Endothelial cell (in vitro differentiated cells): Measurements from ENCODE around the gene NMT2. TPM values are rescaled to one million over a fixed set of nuclear protein-coding genes. Genes with fewer than 3 reads are reported as not detected.

Experiments
- DNase-seq: peaks from one replicate; pipeline ENCODE4 v3.0.0; 2021; ENCODE audit warnings: low spot score
- H3K27ac Mint-ChIP-seq: one replicate; pipeline ENCODE4 v1.8.0; 2021; ENCODE audit warnings: mixed read lengths, inconsistent platforms; ENCODE audit not compliant: unreplicated experiment
- H3K27me3 Mint-ChIP-seq: one replicate; pipeline ENCODE4 v1.8.0; 2021; ENCODE audit warnings: mild to moderate bottlenecking, moderate library complexity, mixed read lengths, inconsistent platforms; ENCODE audit not compliant: unreplicated experiment
- H3K36me3 Mint-ChIP-seq: one replicate; pipeline ENCODE4 v1.8.0; 2021; ENCODE audit warnings: mild to moderate bottlenecking, low read depth, mixed read lengths, inconsistent platforms; ENCODE audit not compliant: unreplicated experiment
- H3K4me1 Mint-ChIP-seq: one replicate; pipeline ENCODE4 v1.8.0; 2021; ENCODE audit warnings: mild to moderate bottlenecking, mixed read lengths, inconsistent platforms; ENCODE audit not compliant: unreplicated experiment
- H3K4me3 Mint-ChIP-seq: one replicate; pipeline ENCODE4 v1.8.0; 2021; ENCODE audit warnings: mild to moderate bottlenecking, mixed read lengths, inconsistent platforms; ENCODE audit not compliant: unreplicated experiment
- H3K9me3 Mint-ChIP-seq: one replicate; pipeline ENCODE4 v1.8.0; 2021; ENCODE audit warnings: mixed read lengths, inconsistent platforms; ENCODE audit not compliant: unreplicated experiment
- CTCF ChIP-seq: fragments of 200-600 bp; sonication (generic); IDR thresholded peaks from one replicate; pipeline ENCODE4 v1.5.0; 2021; ENCODE audit warnings: antibody characterized with exemption; ENCODE audit not compliant: unreplicated experiment
- total RNA-seq: library from RNA; stranded (reverse); fragmentation: NEBNext Ultra II Directional; extraction: Animal tissue kit (Norgen Biotek cat#: 25700); gene quantifications from one replicate; pipeline ENCODE4 v1.2.1, GENCODE V29; 2021; ENCODE audit not compliant: unreplicated experiment

NMT2 gene
- total RNA-seq, 1 donor from 2014 or later, result 7.4 TPM

- peaks cover 3% of the 10 kb centered on the region for H3K36me3 Mint-ChIP-seq
- no peaks in the 10 kb centered on the region for H3K27me3 Mint-ChIP-seq
- no peak for TF ChIP-seq CTCF
- H3K4me1 Mint-ChIP-seq, result peaks cover 7% of the 10 kb centered on the region
- no peak for DNase-seq
- no peak overlapping the region for H3K4me3 Mint-ChIP-seq
- H3K27ac Mint-ChIP-seq, result no peak overlapping the region
- H3K9me3 Mint-ChIP-seq, result no peaks in the 10 kb centered on the region
Measured at GRCh38 chr10:15163253-15163828, 5.2 kb downstream of the NMT2 start.

- Mint-ChIP-seq H3K9me3 (no peaks in the 10 kb centered on the region), H3K27me3 (no peaks in the 10 kb centered on the region), H3K36me3 (no peaks in the 10 kb centered on the region), H3K27ac (no peak overlapping the region), H3K4me3 (no peak overlapping the region), H3K4me1 (no peaks in the 10 kb centered on the region)
- TF ChIP-seq CTCF, result no peak
- no peak for DNase-seq
Measured at GRCh38 chr10:15158972-15159371, 9.5 kb downstream of the NMT2 start.

DNA sequence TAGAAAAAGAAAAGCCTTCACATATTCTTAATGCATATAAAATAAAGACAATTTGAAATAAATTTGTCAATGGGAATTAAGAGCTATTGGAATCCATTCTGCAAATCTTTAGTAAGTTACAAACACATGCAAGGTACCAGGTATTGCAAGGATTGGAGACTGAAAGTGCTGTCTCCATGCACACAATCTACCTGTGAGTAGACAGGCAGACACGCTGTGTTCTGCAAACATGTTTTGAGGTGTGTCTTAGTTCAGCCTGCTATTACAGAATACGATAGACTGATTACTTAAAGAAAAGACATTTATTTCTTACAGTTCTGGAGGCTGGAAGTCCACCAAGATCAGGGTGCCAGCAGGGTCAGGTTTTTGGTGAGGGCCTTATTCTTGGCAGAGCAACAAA lies 10.0 kb downstream of the NMT2 start:
- no peaks in the 10 kb centered on the region for H3K9me3 Mint-ChIP-seq
- H3K27ac Mint-ChIP-seq, result no peak overlapping the region
- no peaks in the 10 kb centered on the region for H3K36me3 Mint-ChIP-seq
- no peaks in the 10 kb centered on the region for H3K4me1 Mint-ChIP-seq
- no peaks in the 10 kb centered on the region for H3K27me3 Mint-ChIP-seq
- no peak for TF ChIP-seq CTCF
- no peak for DNase-seq
- H3K4me3 Mint-ChIP-seq, result no peak overlapping the region

DNA sequence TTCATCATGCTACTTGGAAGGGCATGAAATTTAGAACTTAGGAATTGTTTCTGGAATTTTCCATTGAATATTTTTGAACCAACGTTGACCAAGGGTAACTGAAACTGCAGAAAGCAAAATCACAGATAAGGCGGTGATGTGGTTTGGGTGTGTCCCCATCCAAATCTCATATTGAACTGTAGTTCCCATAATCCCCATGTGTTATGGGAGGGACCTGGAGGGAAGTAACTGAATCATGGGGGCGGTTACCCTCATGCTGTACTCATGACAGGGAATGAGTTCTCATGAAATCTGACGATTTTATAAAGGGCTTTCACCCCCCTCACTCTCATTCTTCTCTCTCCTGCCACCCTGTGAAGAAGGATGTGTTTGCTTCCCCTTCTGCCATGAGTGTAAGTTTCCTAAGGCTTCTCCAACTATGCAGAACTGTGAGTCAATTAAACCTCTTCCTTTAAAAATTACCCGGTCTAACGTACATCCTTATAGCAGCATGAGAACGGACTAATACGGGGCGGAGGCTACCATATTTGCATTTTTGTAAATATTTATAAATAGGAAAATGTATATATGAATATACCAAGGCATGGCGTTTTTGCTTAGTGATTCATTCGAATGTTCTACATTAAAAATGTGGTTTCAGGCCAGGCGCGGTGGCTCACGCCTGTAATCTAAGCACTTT lies 12.4 kb downstream of the NMT2 start:
- Mint-ChIP-seq H3K27ac (no peak overlapping the region), H3K36me3 (no peaks in the 10 kb centered on the region), H3K27me3 (no peaks in the 10 kb centered on the region), H3K4me1 (no peaks in the 10 kb centered on the region), H3K9me3 (no peaks in the 10 kb centered on the region), H3K4me3 (no peak overlapping the region)
- DNase-seq, result no peak
- no peak for TF ChIP-seq CTCF

- H3K4me1 Mint-ChIP-seq, result no peaks in the 10 kb centered on the region
- H3K27ac Mint-ChIP-seq, result no peak overlapping the region
- no peak for DNase-seq
- H3K27me3 Mint-ChIP-seq, result no peaks in the 10 kb centered on the region
- no peaks in the 10 kb centered on the region for H3K9me3 Mint-ChIP-seq
- no peak overlapping the region for H3K4me3 Mint-ChIP-seq
- TF ChIP-seq CTCF, result no peak
- H3K36me3 Mint-ChIP-seq, result no peaks in the 10 kb centered on the region
Measured at GRCh38 chr10:15152556-15152955, 15.9 kb downstream of the NMT2 start.
